ENCODE results near the gene STOML1.

STOML1 gene

DNA sequence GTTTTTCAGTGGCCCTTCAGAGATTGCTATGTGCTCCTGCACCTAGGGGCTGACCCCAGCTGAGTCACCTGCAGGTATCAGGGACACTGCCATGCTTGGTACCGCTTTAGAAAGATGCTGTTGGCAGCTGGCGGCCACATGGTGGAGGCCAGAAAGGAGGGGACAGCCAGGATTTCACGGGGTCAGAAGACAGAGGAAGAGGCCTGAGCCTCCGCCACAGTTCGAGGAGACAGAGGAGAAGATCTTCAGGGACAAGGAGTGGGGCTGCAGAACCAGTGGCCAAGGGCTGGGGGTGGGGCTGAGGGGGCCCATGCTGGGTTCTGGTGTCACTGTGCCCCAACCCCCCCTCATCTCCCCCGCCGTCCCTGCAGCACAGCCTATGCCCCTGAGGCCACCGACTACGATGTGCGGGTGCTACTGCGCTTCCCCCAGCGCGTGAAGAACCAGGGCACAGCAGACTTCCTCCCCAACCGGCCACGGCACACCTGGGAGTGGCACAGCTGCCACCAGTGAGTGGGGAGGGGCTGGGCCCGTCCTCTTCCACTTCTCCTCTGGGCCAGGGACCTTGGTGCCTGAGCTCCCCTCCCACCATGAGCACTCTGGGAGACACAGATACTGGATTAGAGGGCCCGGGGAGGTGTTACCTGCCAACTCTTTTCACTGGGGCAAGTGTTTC, 45.9 kb downstream of the STOML1 start:
- Histone ChIP-seq H3K9ac (ENCODE audit: insufficient read length) (no peak overlapping the region), H3K27ac (no peak overlapping the region), H3K4me3 (no peak overlapping the region), H3K9me3 (ENCODE audit: low read depth, low read length) (no peaks in the 10 kb centered on the region), H3K36me3 (ENCODE audit: insufficient read depth, low read length) (no peaks in the 10 kb centered on the region)
- TF ChIP-seq POLR2AphosphoS5 (IDR thresholded peaks at IDR 0.05; ENCODE audit: borderline replicate concordance, low read depth, low read length) (no peak), EZH2 (IDR thresholded peaks at IDR 0.05) (no peak), FOXP2 (optimal IDR thresholded peaks at IDR 0.05; ENCODE audit: control extremely low read depth, extremely low read length, insufficient read depth) (no peak)
- no peak for DNase-seq (ENCODE audit: low read depth, low spot score)

- TF ChIP-seq FOXP2 (optimal IDR thresholded peaks at IDR 0.05; ENCODE audit: control extremely low read depth, extremely low read length, insufficient read depth) (no peak), POLR2AphosphoS5 (IDR thresholded peaks at IDR 0.05; ENCODE audit: borderline replicate concordance, low read depth, low read length) (no peak), EZH2 (IDR thresholded peaks at IDR 0.05) (no peak)
- no peak for DNase-seq (ENCODE audit: low read depth, low spot score)
- H3K9me3 ChIP-seq (ENCODE audit: low read depth, low read length) = no peaks in the 10 kb centered on the region
- no peak overlapping the region for H3K27ac ChIP-seq
- no peaks in the 10 kb centered on the region for H3K36me3 ChIP-seq (ENCODE audit: insufficient read depth, low read length)
- H3K9ac ChIP-seq (ENCODE audit: insufficient read length) = no peak overlapping the region
- no peak overlapping the region for H3K4me3 ChIP-seq
These were observed 47.0 kb downstream of the STOML1 start for GRCh38 chr15:73945130-73945508.

- H3K9ac ChIP-seq (ENCODE audit: insufficient read length) = no peak overlapping the region
- no peak for DNase-seq (ENCODE audit: low read depth, low spot score)
- TF ChIP-seq FOXP2 (optimal IDR thresholded peaks at IDR 0.05; ENCODE audit: control extremely low read depth, extremely low read length, insufficient read depth) (no peak), EZH2 (IDR thresholded peaks at IDR 0.05) (no peak), POLR2AphosphoS5 (IDR thresholded peaks at IDR 0.05; ENCODE audit: borderline replicate concordance, low read depth, low read length) (no peak)
- no peak overlapping the region for H3K27ac ChIP-seq
- H3K36me3 ChIP-seq (ENCODE audit: insufficient read depth, low read length) = no peaks in the 10 kb centered on the region
- H3K9me3 ChIP-seq (ENCODE audit: low read depth, low read length) = no peaks in the 10 kb centered on the region
- H3K4me3 ChIP-seq = no peak overlapping the region
These were observed 47.6 kb downstream of the STOML1 start for GRCh38 chr15:73944161-73945129.

DNA sequence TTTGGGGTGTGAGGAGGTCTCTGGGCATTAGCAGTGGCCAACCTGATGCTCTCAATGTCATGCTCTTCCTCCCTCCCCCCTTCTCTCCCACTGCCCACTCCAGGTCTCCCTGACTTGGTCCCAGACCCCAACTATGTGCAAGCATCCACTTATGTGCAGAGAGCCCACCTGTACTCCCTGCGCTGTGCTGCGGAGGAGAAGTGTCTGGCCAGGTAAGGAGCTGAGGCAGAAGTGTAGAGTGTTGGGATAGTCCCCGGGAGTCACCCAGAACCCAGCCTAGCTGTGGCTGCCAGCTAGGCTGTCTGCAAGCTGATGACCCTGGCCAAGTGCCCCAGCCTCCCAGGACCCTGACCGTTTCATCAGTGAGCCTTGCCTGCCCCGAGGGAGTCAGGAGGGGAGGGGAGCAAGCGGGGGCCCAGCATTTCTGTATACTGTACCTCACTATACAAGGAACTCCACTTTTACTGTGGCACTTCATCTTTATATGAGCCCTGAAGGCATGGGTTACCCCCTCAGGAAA, 49.3 kb downstream of the STOML1 start:
- Histone ChIP-seq H3K9me3 (ENCODE audit: low read depth, low read length) (no peaks in the 10 kb centered on the region), H3K4me3 (no peak overlapping the region), H3K9ac (ENCODE audit: insufficient read length) (no peak overlapping the region), H3K36me3 (ENCODE audit: insufficient read depth, low read length) (no peaks in the 10 kb centered on the region), H3K27ac (no peak overlapping the region)
- TF ChIP-seq FOXP2 (optimal IDR thresholded peaks at IDR 0.05; ENCODE audit: control extremely low read depth, extremely low read length, insufficient read depth) = no peak
- TF ChIP-seq POLR2AphosphoS5 (IDR thresholded peaks at IDR 0.05; ENCODE audit: borderline replicate concordance, low read depth, low read length) = no peak
- no peak for TF ChIP-seq EZH2 (IDR thresholded peaks at IDR 0.05)
- no peak for DNase-seq (ENCODE audit: low read depth, low spot score)

DNA sequence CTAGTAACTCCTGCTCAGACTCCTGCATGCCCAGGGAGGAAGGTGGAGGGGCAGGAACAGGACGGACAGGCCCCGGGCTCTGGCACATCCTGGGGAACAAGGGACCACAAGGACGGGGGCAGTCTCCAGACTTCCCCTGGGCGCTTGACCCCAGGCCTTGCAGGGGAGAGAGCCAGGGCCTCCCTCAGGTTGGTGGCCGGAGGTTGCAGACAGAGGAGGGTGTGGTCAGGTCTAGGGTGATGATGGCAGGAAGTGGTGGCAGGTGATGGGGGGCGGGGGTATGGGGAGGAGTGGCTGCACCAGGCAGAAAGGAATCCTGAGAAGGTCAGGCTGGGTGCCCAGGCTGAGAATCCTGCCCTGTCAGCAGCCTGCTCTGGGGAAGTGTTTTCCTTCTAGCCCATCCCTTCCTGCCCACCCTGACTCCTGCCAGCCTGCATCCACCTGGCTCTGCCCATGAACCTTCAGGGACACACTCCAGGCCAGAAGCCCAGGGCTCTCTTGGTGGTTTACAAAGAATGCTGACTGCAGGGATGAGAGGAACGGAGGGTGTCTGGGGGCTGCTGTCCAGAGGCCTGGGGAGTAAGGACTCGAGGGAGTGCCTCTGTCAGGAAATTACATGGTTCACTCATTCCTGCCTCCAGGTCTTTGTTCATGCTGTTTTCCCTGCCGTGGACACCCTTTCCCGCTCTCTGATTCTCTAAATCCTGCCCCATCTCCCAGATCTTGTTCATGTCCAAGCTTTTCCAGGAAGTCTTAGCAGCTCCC, 50.0 kb downstream of the STOML1 start:
- DNase-seq (ENCODE audit: low read depth, low spot score) = no peak
- TF ChIP-seq POLR2AphosphoS5 (IDR thresholded peaks at IDR 0.05; ENCODE audit: borderline replicate concordance, low read depth, low read length) = no peak
- no peak for TF ChIP-seq EZH2 (IDR thresholded peaks at IDR 0.05)
- TF ChIP-seq FOXP2 (optimal IDR thresholded peaks at IDR 0.05; ENCODE audit: control extremely low read depth, extremely low read length, insufficient read depth) = no peak
- H3K9me3 ChIP-seq (ENCODE audit: low read depth, low read length) = no peaks in the 10 kb centered on the region
- no peak overlapping the region for H3K9ac ChIP-seq (ENCODE audit: insufficient read length)
- H3K4me3 ChIP-seq = no peak overlapping the region
- H3K36me3 ChIP-seq (ENCODE audit: insufficient read depth, low read length) = no peaks in the 10 kb centered on the region
- no peak overlapping the region for H3K27ac ChIP-seq

GRCh38 chr15:73941449-73941848, 50.6 kb downstream of the STOML1 start:
- DNase-seq (ENCODE audit: low read depth, low spot score) = no peak
- no peak overlapping the region for H3K4me3 ChIP-seq
- no peak overlapping the region for H3K9ac ChIP-seq (ENCODE audit: insufficient read length)
- no peak for TF ChIP-seq POLR2AphosphoS5 (IDR thresholded peaks at IDR 0.05; ENCODE audit: borderline replicate concordance, low read depth, low read length)
- H3K27ac ChIP-seq = no peak overlapping the region
- H3K36me3 ChIP-seq (ENCODE audit: insufficient read depth, low read length) = no peaks in the 10 kb centered on the region
- no peaks in the 10 kb centered on the region for H3K9me3 ChIP-seq (ENCODE audit: low read depth, low read length)

DNA sequence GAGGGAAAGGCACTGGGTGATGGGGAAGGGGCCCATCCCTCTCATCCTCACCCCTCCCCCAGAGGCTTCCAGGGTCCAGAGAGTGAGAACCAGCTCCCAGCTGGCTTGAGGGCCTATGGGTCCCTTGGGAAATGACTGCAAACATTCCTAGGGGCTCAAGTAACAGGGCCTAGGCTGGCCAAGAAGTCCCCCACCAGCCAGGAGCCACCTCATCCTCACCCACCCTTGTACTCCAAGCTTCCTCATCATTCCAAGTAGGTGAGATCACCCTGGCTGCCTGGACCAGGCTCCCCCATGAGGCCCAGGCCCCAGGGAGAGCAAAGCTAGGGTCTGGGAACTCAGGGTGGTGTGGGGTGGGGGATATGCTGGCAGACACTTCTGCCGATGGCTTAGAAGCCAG, 51.1 kb downstream of the STOML1 start:
- Histone ChIP-seq H3K9ac (ENCODE audit: insufficient read length) (no peak overlapping the region), H3K36me3 (ENCODE audit: insufficient read depth, low read length) (no peaks in the 10 kb centered on the region), H3K27ac (no peak overlapping the region), H3K9me3 (ENCODE audit: low read depth, low read length) (no peaks in the 10 kb centered on the region), H3K4me3 (no peak overlapping the region)
- no peak for TF ChIP-seq FOXP2 (optimal IDR thresholded peaks at IDR 0.05; ENCODE audit: control extremely low read depth, extremely low read length, insufficient read depth)
- TF ChIP-seq EZH2 (IDR thresholded peaks at IDR 0.05) = no peak
- TF ChIP-seq POLR2AphosphoS5 (IDR thresholded peaks at IDR 0.05; ENCODE audit: borderline replicate concordance, low read depth, low read length) = no peak
- no peak for DNase-seq (ENCODE audit: low read depth, low spot score)

All from SK-N-MC (cell line).